GM06990 (cell line): ENCODE data around the gene UBE2O.

Experiments
- DNase-seq: peaks from one replicate; pipeline ENCODE4 v3.0.0-alpha.2; 2011; ENCODE audit not compliant: insufficient read length; ENCODE audit errors: extremely low read depth
- H3K27me3 ChIP-seq: replicated peaks from 2 replicates; pipeline ENCODE4 v1.6.0; 2011; ENCODE audit warnings: low read length; ENCODE audit not compliant: control insufficient read depth, insufficient read depth
- H3K36me3 ChIP-seq: 2 replicates; pipeline ENCODE4 v1.5.1; 2011; ENCODE audit warnings: low read length; ENCODE audit not compliant: control insufficient read depth, insufficient read depth
- H3K4me3 ChIP-seq: replicated peaks from 2 replicates; pipeline ENCODE4 v1.5.1; 2011; ENCODE audit warnings: low read depth, mild to moderate bottlenecking, control low read depth, low read length
- CTCF ChIP-seq: IDR thresholded peaks from 2 replicates; pipeline ENCODE4 v1.5.1; 2011; ENCODE audit warnings: low read length, control low read depth, mild to moderate bottlenecking, inconsistent platforms; ENCODE audit not compliant: insufficient read depth, poor library complexity, severe bottlenecking

The UBE2O gene

DNA sequence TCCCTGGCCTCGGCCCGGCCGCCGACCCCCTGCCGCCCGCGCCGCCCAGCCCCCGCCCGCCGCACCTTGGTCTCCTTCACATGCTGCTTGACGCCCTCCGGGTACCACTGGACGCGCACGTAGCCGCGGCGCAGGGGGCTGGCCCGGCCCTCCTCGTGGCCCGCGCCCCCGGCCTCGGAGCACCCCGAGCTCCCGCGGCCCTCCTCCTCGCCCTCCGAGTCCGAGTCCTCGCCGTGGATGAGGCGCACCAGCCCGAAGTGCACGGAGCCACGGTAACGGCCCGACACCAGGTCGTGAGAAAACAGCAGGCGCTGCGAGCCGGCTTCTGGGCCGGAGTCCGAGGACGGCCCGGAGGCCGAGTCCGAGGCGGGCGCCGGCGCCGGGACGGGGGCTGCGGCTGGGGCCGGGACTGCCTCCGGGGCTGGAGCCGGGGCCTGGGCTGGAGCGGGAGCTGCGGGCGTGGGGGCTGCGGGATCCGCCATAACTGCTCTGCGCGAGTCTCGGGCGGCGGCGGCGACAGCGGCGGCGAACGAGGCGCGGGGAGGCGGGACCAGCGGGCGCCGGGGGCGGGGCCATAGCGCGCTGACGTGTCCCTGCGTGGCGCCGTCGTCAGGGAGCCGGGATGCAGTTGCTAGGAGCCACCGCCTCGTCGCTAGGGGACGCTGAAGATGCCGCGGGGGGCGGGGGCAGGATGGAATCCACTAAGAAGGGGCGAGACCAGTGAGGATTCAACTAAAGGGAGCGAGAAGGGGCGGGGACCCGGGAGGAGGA, at the start of gene UBE2O:
TSS of gene UBE2O (minus strand) at position 493 of the 771 bp plus-strand sequence. CDS start at position 482, 11 bp downstream.
- Histone ChIP-seq H3K4me3 (peak within 1 kb of the TSS; percentile 81), H3K27me3 (no peaks in the 10 kb centered on the region), H3K36me3 (no peaks in the 10 kb centered on the region)
- peak; percentile 89 for DNase-seq
- TF ChIP-seq CTCF = peak; percentile 66

DNA sequence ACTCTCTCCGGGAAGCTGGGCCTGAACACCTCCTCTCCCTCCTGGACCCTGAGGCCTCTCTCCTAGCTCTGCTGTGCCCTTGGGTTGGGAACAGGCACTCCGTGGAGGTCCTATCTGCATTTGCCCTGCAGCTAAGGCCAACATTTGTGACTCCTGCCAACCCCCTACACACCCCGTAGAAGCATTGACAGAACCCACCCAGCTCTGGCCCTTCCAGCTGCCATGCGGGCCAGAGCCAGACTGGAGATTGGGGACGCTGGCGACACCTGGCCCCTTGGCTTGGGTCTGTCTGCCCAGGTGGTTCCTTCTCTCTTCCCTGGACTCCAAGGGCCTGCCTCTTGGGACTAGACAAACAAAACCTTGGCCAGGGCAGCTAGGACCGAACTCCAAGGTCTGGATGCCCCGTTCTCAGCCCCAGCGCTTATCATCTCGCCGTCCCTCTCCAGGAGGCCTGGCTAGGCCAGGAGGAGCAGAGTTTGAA, 48.9 kb upstream of the UBE2O start:
- TF ChIP-seq CTCF = no peak
- no peaks in the 10 kb centered on the region; the same call in 1 of the 2 replicates for H3K36me3 ChIP-seq
- no peak overlapping the region for H3K4me3 ChIP-seq
- no peaks in the 10 kb centered on the region for H3K27me3 ChIP-seq
- no peak for DNase-seq

GRCh38 chr17:76501018-76501826, 48.3 kb upstream of the UBE2O start, which contains the start of gene RHBDF2:
TSS of gene RHBDF2 (minus strand) at chr17:76501423. CDS start at chr17:76481524, 19,899 bp downstream.
- no peaks in the 10 kb centered on the region for H3K27me3 ChIP-seq
- DNase-seq = peak; percentile 92
- H3K36me3 ChIP-seq = no peaks in the 10 kb centered on the region; the same call in 1 of the 2 replicates
- TF ChIP-seq CTCF = no peak
- H3K4me3 ChIP-seq = peak within 1 kb of the TSS; percentile 93

- TF ChIP-seq CTCF = no peak
- H3K27me3 ChIP-seq = no peaks in the 10 kb centered on the region
- peak overlapping the region; percentile 93 for H3K4me3 ChIP-seq
- H3K36me3 ChIP-seq = no peaks in the 10 kb centered on the region; the same call in 1 of the 2 replicates
- no peak for DNase-seq
These were observed 47.7 kb upstream of the UBE2O start for GRCh38 chr17:76500747-76501017.

DNA sequence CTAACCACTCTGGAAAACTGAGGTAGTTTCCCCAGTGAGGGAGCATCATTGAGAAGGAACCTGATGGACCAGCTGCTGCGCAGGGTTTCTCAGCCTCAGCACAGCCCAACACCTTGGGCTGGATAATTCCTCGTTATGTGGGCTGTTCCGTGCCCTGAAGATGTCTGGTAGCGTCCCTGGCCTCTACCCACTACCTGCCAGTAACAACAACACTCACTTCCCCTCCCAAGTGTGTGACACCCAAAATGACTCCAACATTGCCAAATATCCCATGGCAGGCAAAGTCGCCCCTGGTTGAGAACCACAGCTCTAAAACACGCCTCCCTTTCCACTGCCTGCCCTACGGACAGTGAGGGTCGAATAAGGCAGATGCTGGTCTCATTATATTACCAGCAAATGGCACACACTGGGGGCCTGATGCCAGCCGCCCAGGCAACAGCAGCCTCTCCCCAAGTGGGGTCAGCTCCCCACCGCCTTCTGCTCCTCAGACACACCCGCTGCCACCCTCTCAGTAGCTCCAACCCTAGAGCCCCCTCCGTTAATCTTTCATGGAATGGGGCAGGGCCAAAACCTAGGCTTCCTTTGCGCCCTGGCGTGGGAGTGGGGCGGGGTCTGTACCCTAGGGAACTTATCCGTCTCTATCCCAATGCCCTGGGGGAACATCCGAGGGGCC, 47.3 kb upstream of the UBE2O start:
- no peak for DNase-seq
- H3K27me3 ChIP-seq = no peaks in the 10 kb centered on the region
- no peak for TF ChIP-seq CTCF
- peak overlapping the region; percentile 93 for H3K4me3 ChIP-seq
- H3K36me3 ChIP-seq = no peaks in the 10 kb centered on the region; the same call in 1 of the 2 replicates
